ENCODE results near the gene MRPL17.

MRPL17 gene

DNA sequence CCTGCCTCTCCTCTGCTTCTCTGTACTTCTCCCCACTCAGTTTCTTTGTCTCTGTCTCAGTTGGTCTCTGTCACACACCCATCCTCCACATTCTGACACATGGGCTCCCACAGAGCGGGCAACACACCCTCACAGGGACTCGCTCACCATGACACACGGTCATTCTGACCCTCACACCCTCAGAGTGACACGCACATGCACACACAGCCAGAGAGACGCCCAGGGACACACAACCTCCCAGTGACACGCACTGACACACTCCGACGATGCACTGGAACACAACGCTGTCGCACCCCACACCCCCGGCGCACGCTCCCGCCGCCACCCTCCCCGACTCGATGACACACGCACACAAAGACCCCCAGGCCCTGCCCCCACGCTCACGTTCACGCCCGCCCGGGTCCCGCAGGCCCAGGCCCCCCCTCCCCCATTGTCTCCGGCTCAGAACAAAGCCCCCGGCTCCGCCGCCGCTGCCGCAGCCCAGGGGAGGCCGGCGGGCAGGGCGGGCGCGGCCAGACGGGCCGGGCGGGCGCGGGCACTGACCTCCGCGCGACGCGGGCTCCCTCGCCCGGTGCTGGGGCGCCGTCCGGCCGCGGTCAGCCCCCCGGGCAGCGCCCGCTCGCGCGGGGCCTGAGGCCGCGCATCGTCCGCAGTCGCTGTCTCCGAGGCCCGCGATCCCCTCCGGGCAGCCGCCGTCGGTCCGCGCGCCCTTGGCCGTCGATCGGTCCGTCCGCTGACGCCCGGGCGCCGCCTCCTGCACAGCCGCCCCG is 27.9 kb downstream of the MRPL17 start:
- peak in 1 of 3 donors; percentile 24 for DNase-seq (ENCODE audit: low read depth in 3 of 3, low spot score in 1 of 3)

DNA sequence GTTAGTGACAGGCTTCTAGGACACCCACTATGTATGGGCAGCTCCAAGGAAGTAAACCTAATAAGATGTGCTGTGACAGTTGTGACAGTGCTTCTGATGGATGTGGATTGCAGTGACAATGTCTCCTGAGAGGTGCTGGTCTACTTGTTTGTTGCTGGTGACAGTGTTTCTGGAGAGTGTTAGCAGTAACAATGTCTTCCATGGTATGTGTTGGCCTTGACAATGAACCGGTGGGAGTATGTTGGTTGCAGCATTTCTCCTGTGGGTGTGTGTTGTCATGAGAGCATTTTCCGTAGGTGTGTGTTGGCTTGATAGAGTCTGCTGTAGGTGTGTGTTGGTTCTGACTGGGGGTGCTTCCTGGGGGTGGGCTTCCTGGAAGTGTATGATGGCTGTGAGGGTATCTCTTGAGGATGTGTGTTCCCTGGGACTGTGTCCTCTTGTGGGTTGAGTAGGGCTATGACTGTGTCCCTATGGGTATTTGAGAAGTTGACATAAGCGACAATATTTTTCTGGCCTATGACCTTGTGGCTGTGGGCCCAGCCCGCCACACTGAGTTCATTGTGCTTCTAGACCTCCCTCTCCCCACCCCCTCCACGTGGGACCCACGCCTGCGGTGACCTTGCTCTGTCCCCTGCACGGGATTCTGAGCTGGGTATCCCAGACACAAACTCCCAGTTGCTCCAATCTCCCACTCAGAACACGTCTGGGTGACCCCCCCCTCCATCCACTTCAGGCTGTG is 28.7 kb downstream of the MRPL17 start:
- no peak for DNase-seq (ENCODE audit: low read depth in 3 of 3, low spot score in 1 of 3)

DNA sequence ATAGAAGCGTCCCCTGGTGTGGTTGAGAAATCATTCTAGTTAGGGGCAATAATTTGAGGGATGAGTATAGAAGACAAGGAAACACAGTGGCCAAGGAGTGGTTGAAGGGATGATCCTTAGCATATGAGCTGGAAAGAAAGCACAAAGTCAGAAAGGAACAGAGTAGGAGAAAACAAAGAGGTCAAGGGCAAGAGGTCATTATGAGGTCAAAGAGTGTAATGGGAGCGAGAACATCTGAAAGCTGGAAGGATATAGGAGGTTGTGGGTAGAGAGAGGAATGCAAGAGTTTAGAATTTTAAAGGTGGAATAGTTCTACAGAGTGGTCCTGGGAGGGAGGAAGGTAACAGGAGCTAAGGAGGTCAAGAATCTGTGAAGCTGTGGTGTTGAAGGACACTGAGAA is 29.5 kb downstream of the MRPL17 start:
- DNase-seq (ENCODE audit: low read depth in 3 of 3, low spot score in 1 of 3), result no peak

DNA sequence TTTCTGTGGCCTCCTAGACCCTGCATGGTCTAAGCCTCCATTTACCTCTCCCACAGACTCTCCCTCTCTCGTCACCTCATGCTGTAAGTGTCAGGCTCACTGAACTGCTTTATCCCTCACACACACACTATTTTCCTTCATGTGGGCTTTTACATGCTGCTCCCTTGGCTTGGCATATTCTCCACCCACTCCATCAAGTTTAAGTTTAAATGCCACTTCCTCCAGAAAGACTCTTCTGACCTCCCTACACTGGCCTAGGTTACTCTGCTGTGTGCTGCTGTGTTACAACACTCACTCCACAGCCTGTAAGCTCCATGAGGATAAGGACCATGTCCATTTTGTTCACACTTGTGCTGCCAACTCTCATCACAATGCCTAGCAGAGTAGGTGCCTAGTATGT is 30.0 kb downstream of the MRPL17 start:
- DNase-seq (ENCODE audit: low read depth in 3 of 3, low spot score in 1 of 3), result no peak

DNA sequence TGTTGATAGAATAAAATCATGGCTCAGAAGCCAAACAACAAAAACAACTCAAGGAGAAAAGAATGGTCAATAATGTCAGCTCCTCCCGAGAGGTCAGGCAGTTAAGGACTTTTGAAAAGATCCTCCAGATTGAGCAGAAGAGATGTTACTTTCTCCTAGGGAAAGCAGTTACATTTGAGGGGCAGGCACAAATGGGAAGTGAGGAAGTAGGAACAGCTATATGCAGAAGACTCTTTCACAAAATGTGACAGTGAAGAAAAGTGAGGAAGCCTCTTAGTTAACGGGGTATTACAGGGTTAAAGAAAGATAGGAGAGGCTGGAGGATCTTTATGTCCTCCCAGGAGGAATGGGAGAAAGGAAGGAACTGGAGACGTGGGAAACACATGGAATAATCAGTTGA is 31.0 kb downstream of the MRPL17 start:
- DNase-seq (ENCODE audit: low read depth in 3 of 3, low spot score in 1 of 3), result no peak

DNA sequence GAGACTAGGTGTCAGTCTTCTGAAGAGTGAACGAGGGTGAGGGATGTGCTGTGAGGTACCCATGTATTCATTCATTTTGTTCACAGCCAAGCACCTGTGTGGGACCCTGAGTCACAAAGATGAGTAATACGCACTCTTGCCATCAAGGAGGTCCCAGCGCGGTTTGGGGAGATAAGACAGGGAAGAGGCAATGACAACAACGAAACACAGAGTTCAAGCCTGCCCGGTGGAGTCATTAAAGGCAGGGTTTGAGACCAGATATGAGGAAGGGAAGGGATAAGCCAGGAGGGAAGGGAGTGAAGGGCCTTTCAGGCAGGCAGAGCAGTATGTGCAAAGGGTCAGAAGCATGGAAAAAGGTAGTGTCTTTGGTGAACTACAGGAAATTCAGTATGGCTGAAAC is 32.2 kb downstream of the MRPL17 start:
- no peak for DNase-seq (ENCODE audit: low read depth in 3 of 3, low spot score in 1 of 3)

DNA sequence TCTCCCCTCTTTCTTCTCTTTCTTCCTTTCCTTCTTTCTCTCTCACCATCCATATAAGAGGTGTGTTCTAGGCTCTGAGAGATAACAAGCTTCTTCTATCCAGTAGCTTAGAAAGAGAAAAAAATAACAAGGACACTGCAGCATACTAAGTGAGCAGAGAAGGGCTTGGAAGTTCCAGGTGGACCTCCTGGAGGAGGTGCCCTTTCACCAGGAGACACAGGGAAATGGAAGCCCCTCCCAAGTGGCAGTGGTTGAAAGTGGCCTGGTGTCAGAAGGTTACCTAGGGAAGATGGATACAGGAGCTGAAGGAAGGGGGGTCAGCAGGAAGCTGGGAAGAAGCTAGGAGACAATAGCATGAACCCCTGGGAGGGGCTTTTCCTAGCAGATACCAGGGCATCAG is 33.0 kb downstream of the MRPL17 start:
- DNase-seq (ENCODE audit: low read depth in 3 of 3, low spot score in 1 of 3), result no peak

DNA sequence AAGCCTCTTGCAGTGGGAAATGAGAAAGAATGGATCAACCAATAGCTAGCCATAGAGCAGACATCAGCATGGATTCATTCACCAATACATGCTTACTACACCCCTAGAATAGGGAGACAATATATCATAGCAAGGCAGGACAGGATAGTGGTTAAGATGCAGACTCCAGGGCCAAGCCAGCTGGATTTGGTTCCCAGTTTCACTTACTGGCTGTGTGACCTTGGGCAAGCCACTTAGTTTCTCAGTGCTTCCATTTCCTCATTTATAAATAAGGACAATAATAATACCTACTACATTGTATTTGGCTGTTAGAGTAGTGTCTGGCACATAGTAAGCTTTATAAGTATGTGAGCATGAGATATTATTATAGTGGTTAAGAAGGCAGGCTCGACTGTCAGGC is 34.6 kb downstream of the MRPL17 start:
- no peak for DNase-seq (ENCODE audit: low read depth in 3 of 3, low spot score in 1 of 3)

DNA sequence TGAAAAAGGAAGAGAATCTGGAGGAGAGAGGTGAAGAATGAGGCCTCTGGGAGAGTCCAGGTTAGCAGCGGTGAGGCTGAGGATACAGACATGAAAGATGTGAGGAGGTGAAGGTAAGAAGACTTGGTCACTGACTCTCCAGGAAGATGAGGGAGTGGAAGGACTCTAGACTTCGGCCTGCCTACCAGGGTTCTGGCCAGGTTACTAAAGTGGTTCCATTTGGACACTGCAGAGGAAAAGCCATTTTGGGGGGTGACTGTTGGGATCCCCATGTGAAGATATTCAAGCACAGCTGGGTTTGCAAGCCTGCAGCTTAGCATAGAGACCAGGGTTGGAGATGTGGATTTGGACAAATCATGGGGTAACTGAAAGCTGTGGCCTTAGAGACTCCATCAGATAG is 35.3 kb downstream of the MRPL17 start:
- no peak for DNase-seq (ENCODE audit: low read depth in 3 of 3, low spot score in 1 of 3)

DNA sequence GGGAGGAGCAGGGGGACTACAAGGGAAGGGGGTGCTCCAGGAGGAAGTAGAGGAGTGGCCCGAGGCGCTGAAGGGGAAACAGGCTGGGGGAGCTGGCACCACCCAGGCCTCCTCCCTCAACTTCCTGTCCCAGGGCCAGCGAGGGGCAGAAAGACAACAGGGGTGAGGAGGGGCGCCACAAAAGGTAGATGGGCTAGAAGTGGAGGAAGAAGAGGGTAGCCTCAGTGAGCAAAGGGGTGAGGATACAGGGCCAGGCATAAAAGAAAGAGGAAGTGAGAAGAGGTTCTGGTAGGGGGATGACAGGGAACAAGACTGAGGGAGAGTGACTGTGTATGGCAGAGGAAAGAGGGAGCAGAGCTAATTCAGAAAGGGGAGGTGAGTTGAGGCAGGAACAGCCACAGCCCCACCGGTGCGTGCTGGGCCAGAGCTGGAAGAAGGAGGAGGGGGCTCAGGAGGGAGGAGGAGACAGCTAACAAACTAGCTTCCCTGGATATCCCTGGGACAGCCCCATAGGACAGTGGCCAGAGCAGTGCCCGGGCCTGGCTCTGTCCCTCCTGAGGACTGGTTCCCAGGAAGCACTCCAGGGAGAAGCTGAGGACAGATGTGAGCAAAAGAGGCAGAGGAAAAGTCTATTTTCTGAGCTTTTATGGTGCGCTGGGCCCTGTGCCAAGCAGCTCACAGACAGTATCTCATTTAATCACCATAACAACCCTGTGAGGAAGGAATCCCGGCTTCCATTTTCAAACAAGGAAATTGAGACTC is 36.0 kb downstream of the MRPL17 start:
- no peak for DNase-seq (ENCODE audit: low read depth in 3 of 3, low spot score in 1 of 3)

DNA sequence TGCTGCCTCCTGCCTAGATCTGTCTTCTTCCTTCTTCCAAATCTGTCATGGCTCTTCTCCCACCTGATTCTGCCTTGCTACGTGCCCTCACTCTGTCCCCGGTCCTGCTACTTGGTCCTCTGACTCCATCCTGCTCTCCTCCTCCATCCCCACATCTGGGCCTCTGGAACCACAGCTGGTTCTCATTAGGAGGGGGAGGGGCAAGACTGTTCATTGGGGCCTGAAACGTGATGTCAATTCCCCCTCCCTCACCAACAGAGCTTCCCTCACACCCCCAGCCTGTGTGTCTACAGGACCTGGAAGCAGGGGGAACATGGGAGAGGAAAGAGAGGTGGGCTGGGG is 36.6 kb downstream of the MRPL17 start:
- no peak for DNase-seq (ENCODE audit: low read depth in 3 of 3, low spot score in 1 of 3)

DNA sequence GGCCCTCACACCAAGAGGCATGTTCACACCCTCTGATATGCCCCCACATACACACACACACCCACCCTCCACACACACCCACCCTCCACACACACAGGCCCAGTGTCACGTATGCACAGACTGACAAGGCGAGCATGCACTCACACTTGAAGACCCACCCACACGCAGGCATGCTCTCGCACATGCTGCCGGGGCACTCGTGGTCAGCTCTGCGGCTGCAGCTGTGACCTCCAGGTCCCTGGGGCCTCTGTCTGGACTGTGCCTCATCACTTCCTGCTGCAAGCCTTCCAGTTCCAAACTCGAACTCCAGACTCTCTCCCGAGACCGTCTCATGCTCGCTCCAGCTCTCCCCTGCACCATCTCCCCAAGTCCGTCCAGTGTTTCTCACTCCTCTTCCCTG is 37.1 kb downstream of the MRPL17 start:
- DNase-seq (ENCODE audit: low read depth in 3 of 3, low spot score in 1 of 3), result no peak

DNA sequence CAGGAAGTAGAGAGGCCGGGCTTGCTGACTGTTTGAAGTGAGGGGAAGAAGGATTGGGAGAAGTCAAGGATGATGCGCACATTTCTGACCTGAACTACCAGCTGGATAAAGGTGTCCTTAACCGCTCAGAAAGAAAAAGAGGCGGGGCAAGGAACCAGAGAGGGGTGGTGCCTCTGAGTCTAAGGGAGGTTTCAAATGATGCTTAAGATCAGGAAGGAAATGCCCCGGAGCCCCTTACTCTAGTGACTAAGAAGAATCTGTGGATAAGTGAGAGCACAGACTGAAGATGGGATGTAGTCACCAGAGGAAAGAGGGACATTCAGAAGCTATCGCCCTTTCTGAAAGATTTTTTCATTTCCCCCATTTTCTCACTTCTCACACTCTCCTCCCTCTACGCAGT is 40.2 kb downstream of the MRPL17 start:
- no peak for DNase-seq (ENCODE audit: low read depth in 3 of 3, low spot score in 1 of 3)

DNA sequence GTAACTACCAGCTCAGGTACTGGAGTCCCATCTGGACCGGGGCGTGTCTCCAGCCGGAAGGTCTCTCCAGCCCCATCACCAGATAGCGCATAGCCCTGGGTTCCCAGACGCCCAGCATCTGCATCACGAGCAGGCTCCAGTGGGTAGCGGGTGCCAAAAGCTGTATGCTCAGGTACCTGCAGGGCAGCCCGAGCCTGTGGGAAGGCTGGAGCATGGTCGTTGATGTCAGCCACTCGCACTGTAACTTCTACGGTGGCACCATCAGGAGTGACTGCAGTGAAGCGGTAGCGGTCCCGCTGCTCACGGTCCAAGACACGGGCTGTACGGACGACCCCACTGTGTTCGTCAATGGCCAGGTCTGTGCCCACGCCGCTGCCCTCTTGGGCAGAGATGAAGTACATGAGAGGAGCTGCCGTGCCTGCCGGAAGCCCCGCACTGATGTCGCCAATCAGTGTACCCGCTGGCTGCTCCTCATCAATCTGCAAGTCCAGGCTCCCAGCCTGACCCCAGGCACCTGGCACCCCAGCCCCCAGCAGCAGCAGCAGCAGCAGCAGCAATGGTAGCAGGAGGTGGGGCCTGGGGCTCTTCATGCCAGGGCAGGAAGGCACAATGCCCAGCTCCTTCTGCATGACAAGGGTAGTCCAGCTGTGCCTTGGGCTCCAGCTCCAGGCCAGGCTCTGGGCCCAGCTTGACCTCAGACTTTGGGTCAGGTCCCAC is 42.0 kb downstream of the MRPL17 start:
- DNase-seq (ENCODE audit: low read depth in 3 of 3, low spot score in 1 of 3), result no peak

DNA sequence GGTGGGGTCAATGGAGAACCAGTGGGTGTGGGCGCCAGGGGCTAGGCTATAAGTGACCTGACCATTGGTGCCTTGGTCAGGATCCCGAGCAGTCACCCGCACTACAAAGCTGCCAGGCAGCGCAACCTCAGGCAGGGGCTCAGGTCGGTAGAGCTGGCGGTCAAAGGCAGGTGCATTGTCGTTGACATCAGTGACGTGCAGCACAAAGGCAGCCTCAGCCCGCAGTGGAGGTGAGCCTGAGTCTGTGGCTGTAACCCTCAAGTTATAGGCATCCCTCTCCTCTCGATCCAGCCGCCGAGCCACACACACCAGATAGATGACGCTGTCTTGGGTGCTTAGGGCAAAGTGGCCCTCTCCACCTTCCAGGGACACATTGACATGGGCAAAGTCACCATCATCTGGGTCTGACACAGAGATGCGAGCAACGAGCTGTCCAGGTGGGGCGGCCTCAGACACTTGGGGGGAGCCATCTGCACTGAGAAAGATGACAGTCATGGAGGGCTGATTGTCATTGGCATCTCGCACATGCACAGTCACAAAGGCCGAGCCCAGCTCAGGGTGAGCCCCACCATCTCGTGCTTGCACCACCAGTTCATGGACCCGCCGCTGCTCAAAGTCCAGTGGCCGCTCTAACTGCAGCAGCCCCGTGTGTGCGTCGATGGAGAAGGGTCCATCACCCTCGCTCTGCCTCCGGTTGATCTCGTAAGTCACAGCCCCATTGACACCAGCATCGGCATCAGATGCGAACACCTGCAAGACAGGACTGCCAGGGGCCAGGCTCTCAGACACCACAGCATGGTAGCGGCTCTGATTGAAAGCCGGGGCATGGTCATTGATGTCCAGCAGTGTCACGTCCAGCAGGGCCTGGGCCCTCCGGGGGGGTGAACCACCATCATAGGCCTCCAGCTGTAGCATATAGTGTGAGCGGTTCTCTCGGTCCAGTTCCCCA is 42.8 kb downstream of the MRPL17 start:
- DNase-seq (ENCODE audit: low read depth in 3 of 3, low spot score in 1 of 3), result no peak

DNA sequence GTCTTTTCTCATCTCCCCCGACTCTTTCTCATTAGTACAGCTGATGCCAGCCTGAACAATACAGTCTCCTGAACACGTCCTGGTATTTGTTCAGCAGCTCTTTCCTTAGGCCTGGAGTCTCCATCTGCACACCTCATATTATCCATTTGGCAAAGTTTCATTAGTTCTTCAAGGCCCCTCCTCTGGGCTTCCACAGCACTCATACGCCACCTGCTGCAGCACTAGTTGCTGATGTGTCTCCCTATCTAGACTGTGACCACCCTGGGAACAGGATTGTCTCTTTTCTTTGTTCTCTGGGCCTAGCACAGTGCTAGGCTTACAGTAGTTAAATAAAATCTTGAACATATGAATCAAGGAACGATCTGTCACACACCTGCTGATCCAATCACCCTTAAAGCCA is 44.7 kb downstream of the MRPL17 start:
- DNase-seq (ENCODE audit: low read depth in 3 of 3, low spot score in 1 of 3), result no peak

DNA sequence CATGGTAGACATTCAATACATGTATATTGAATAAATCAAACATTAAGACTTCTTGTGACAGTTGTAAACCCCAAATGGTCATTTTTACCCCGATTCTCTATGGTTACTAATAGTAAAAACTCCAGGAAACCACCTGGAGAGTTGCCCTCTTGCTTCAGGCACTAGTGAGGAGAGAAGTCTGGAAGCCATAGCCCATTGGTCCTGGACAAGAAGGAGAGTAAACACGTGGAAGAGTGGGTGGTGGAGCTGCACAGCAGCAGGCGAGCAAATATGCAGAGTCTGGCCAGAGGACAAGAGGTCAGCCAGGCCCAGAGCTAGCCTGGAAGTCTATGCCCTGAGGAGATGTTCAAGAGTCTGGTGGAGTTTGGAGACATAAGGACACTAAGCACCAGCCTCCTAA is 45.3 kb downstream of the MRPL17 start:
- DNase-seq (ENCODE audit: low read depth in 3 of 3, low spot score in 1 of 3), result no peak

DNA sequence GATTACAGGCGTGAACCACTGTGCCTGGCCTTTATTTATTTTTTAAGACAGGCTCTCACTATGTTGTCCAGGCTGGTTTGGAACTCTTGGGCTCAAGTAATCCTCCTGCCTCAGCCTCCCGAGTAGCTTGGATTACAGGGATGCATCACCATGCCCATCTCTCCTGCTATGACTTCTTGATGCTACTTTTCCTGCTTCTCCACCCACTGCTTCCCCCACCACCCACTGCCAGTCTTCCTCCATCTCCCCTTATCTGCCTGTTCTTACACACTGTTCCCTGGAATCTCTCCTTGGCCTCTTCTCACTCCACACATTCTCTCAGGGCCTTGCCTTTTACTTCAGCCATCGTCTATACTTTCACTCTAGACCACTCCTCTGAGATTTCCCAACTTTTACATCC is 46.7 kb downstream of the MRPL17 start:
- DNase-seq (ENCODE audit: low read depth in 3 of 3, low spot score in 1 of 3), result no peak

DNA sequence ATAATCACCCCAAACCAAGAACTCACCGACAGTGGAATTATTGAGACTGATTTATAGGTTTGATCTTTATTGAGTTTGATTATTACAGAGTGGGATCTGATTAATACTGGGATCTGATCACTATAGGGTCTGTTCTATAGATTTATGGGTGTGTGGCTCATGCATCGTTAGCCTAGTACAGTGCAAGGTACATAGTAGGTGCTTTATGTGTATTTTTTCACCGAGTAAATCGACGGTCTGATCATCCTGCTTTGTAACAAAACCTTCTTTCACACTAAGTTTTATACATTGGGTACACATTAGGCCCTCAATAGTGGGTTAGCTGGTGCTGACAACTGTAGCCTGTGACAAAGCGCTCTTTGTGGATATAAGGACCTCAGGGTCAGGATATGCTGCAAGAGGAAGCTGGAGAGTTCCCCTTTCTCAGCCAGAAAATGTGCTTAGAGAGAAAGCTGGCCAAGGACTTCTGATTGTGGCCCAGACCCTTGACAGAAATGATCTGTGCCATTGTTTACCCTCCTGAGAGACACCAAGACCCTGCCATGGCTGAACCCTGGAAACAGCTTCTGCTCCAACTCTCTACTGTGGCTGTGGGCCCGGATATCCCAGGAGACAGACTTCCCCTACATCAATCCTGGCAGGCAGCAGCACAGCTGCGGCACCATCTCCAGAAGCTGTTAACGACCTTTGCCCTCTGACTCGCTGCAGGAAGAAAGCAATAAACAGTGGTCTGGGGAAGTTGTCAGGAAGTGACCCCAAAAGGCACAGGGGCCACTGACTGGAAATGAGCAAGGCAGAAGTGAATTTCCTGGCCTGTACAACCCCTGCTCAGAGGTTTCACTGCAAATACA is 47.8 kb downstream of the MRPL17 start:
- no peak for DNase-seq (ENCODE audit: low read depth in 3 of 3, low spot score in 1 of 3)

DNA sequence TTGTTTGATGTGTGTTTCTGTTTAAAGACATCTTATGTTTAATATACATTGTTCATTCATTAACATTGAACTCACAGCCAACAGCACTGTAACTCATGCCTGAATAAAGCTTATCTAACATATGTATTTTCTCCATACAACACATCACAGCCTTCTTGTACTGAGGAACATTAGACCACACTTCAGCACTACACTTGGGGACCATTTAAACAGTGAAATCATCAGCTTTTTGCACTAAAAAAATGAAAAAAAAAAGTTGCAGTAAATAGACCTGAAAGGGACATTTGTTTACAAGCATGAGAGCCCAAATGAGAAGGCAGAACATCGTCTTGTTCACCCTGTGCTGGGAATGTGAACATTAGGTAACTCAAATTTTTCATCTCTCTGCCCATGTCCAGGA is 48.6 kb downstream of the MRPL17 start:
- DNase-seq (ENCODE audit: low read depth in 3 of 3, low spot score in 1 of 3), result no peak

All from stimulated activated CD4-positive, alpha-beta T cell treated with anti-CD3 and anti-CD28 coated beads, TNF-alpha, amount 100 ng/mL, for 1 hour (primary cell).